ENCODE results near the gene SYNDIG1. TPM values are rescaled to one million over a fixed set of nuclear protein-coding genes. Genes with fewer than 3 reads are reported as not detected.

The SYNDIG1 gene
- total RNA-seq, 1 donor from 2014 or later = 5.7 TPM

DNA sequence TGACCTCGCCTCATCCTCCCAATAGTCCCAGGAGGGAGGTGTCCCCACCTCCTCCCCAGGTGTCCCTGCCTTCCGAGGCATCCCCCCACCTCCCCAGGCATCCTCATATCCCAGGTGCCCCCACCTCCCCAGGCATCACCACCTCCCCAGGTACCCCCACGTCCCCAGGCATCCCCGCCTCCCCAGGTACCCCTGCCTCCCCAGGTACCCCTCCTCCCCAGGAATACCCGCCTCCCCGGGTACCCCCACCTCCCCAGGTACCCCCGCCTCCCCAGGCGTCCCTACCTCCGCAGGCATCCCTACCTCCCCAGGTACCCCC is 198.9 kb downstream of the SYNDIG1 start:
- peaks cover 2% of the 10 kb centered on the region for H3K36me3 Mint-ChIP-seq (ENCODE audit: low read depth, unreplicated experiment)
- H3K27ac ChIP-seq (ENCODE audit: low read depth, low read length) = no peak overlapping the region
- no peak for DNase-seq (ENCODE audit: low read depth)

DNA sequence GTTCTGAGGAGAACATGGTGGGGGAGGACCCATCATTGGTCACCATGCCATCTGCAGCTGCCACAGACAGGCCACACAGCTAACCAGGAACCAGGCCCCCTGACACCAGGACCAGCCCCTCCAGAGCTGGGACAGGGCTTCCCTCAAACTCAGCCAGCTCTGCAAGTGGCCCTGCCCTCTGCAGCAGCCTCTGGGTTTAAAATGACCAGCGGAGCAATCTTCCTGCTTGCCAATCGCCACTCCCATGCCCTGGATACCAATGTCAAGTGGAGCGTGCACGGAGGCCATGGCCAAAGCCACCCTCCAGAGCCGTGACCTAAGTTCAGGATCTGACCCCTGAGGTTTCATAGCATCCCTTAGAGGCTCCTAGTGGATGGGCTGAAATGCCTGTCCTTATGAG is 199.4 kb downstream of the SYNDIG1 start:
- Mint-ChIP-seq H3K36me3 (ENCODE audit: low read depth, unreplicated experiment) (peaks cover 2% of the 10 kb centered on the region), H3K27me3 (ENCODE audit: low read depth, unreplicated experiment) (peaks cover 19% of the 10 kb centered on the region), H3K4me1 (ENCODE audit: low read depth, unreplicated experiment) (peaks cover 26% of the 10 kb centered on the region), H3K9me3 (ENCODE audit: unreplicated experiment) (peaks cover 4% of the 10 kb centered on the region), H3K4me3 (ENCODE audit: unreplicated experiment) (no peak overlapping the region), H3K27ac (ENCODE audit: unreplicated experiment) (no peak overlapping the region)
- Histone ChIP-seq H3K4me1 (ENCODE audit: insufficient read depth, low read length) (peaks cover 19% of the 10 kb centered on the region), H3K4me3 (ENCODE audit: insufficient read depth, low read depth, low read length) (no peak overlapping the region), H2AFZ (ENCODE audit: low read depth, low read length) (no peak overlapping the region), H3K79me2 (ENCODE audit: insufficient read depth, low read length) (no peaks in the 10 kb centered on the region), H4K20me1 (ENCODE audit: insufficient read depth, low read length) (no peaks in the 10 kb centered on the region), H3K27ac (ENCODE audit: low read depth, low read length) (no peak overlapping the region), H3K27me3 (ENCODE audit: insufficient read depth, low read length) (no peaks in the 10 kb centered on the region), H3K4me2 (ENCODE audit: low read length) (no peak overlapping the region), H3K9me3 (ENCODE audit: insufficient read depth, low read depth, low read length) (no peaks in the 10 kb centered on the region), H3K36me3 (ENCODE audit: insufficient read depth, low read length) (no peaks in the 10 kb centered on the region), H3K9ac (ENCODE audit: low read length) (no peak overlapping the region)
- TF ChIP-seq EZH2 (IDR thresholded peaks at IDR 0.05; ENCODE audit: insufficient read depth, low read length) = no peak
- TF ChIP-seq, protein P1, sequence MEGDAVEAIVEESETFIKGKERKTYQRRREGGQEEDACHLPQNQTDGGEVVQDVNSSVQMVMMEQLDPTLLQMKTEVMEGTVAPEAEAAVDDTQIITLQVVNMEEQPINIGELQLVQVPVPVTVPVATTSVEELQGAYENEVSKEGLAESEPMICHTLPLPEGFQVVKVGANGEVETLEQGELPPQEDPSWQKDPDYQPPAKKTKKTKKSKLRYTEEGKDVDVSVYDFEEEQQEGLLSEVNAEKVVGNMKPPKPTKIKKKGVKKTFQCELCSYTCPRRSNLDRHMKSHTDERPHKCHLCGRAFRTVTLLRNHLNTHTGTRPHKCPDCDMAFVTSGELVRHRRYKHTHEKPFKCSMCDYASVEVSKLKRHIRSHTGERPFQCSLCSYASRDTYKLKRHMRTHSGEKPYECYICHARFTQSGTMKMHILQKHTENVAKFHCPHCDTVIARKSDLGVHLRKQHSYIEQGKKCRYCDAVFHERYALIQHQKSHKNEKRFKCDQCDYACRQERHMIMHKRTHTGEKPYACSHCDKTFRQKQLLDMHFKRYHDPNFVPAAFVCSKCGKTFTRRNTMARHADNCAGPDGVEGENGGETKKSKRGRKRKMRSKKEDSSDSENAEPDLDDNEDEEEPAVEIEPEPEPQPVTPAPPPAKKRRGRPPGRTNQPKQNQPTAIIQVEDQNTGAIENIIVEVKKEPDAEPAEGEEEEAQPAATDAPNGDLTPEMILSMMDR (IDR thresholded peaks at IDR 0.05; ENCODE audit: insufficient read depth, low read depth, low read length) = no peak
- FAIRE-seq (no peak), DNase-seq (ENCODE audit: low read depth) (no peak)

More for the DNA sequence above, 198.9 kb downstream of the SYNDIG1 start:
- H3K79me2 ChIP-seq (ENCODE audit: insufficient read depth, low read length) = no peaks in the 10 kb centered on the region
- H3K9ac ChIP-seq (ENCODE audit: low read length) = no peak overlapping the region
- H4K20me1 ChIP-seq (ENCODE audit: insufficient read depth, low read length) = no peaks in the 10 kb centered on the region
- H3K4me3 Mint-ChIP-seq (ENCODE audit: unreplicated experiment) = no peak overlapping the region
- no peak for TF ChIP-seq EZH2 (IDR thresholded peaks at IDR 0.05; ENCODE audit: insufficient read depth, low read length)
- peaks cover 22% of the 10 kb centered on the region for H3K27me3 Mint-ChIP-seq (ENCODE audit: low read depth, unreplicated experiment)
- H3K36me3 ChIP-seq (ENCODE audit: insufficient read depth, low read length) = no peaks in the 10 kb centered on the region
- H3K4me1 Mint-ChIP-seq (ENCODE audit: low read depth, unreplicated experiment) = peaks cover 22% of the 10 kb centered on the region
- H3K4me2 ChIP-seq (ENCODE audit: low read length) = no peak overlapping the region
- peaks cover 14% of the 10 kb centered on the region for H3K4me1 ChIP-seq (ENCODE audit: insufficient read depth, low read length)
- no peak overlapping the region for H3K27ac Mint-ChIP-seq (ENCODE audit: unreplicated experiment)
- peaks cover 4% of the 10 kb centered on the region for H3K9me3 Mint-ChIP-seq (ENCODE audit: unreplicated experiment)
- no peak overlapping the region for H3K4me3 ChIP-seq (ENCODE audit: insufficient read depth, low read depth, low read length)
- no peak overlapping the region for H2AFZ ChIP-seq (ENCODE audit: low read depth, low read length)
- FAIRE-seq = no peak
- H3K9me3 ChIP-seq (ENCODE audit: insufficient read depth, low read depth, low read length) = no peaks in the 10 kb centered on the region
- no peaks in the 10 kb centered on the region for H3K27me3 ChIP-seq (ENCODE audit: insufficient read depth, low read length)

DNA sequence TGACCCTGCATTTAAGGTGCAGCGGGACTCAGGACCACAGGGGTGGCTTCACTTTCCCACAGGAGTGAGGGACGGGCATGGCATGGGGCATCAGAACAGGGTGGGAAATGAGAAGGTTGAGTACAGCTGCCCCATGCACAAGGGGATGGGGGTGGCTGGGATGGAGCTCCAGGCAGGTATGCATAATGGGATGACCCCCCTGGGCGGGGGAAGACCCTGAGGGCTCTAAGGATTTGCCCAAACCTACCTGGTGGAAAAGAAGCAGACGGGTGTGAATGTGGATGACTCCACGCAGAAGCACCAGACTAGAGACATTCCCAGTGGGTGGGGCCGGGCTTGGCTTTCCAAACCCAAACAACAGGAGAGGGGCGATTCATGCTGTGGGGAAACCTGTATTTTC is 200.3 kb downstream of the SYNDIG1 start:
- Histone ChIP-seq H2AFZ (ENCODE audit: low read depth, low read length) (no peak overlapping the region), H3K27me3 (ENCODE audit: insufficient read depth, low read length) (no peaks in the 10 kb centered on the region), H3K9ac (ENCODE audit: low read length) (no peak overlapping the region), H3K27ac (ENCODE audit: low read depth, low read length) (no peak overlapping the region), H3K4me3 (ENCODE audit: insufficient read depth, low read depth, low read length) (no peak overlapping the region), H3K4me1 (ENCODE audit: insufficient read depth, low read length) (peaks cover 23% of the 10 kb centered on the region), H3K36me3 (ENCODE audit: insufficient read depth, low read length) (no peaks in the 10 kb centered on the region), H4K20me1 (ENCODE audit: insufficient read depth, low read length) (no peaks in the 10 kb centered on the region), H3K4me2 (ENCODE audit: low read length) (no peak overlapping the region), H3K9me3 (ENCODE audit: insufficient read depth, low read depth, low read length) (no peaks in the 10 kb centered on the region), H3K79me2 (ENCODE audit: insufficient read depth, low read length) (no peaks in the 10 kb centered on the region)
- no peak overlapping the region for H3K4me3 Mint-ChIP-seq (ENCODE audit: unreplicated experiment)
- TF ChIP-seq EZH2 (IDR thresholded peaks at IDR 0.05; ENCODE audit: insufficient read depth, low read length) = no peak
- TF ChIP-seq, protein P1 (IDR thresholded peaks at IDR 0.05; ENCODE audit: insufficient read depth, low read depth, low read length) = no peak
- FAIRE-seq (no peak), DNase-seq (ENCODE audit: low read depth) (no peak)
- H3K27me3 Mint-ChIP-seq (ENCODE audit: low read depth, unreplicated experiment) = peaks cover 15% of the 10 kb centered on the region
- H3K36me3 Mint-ChIP-seq (ENCODE audit: low read depth, unreplicated experiment) = peaks cover 2% of the 10 kb centered on the region
- peaks cover 32% of the 10 kb centered on the region for H3K4me1 Mint-ChIP-seq (ENCODE audit: low read depth, unreplicated experiment)
- no peak overlapping the region for H3K27ac Mint-ChIP-seq (ENCODE audit: unreplicated experiment)
- peaks cover 2% of the 10 kb centered on the region for H3K9me3 Mint-ChIP-seq (ENCODE audit: unreplicated experiment)

All from astrocyte (in vitro differentiated cells and primary cell).